ENCODE data around the gene KIAA0232. TPM values are rescaled to one million over a fixed set of nuclear protein-coding genes. Genes with fewer than 3 reads are reported as not detected.
"Not testable (repeated sequence)": the region's sequence is repeated elsewhere in the genome, so short reads cannot be mapped to it uniquely, and the experiment has no call there.

Gene KIAA0232
- total RNA-seq, 6 experiments from 2014 or later, result 12.0 to 23.8 (median 16.5) TPM

- DNase-seq (peak; percentile 71 to 87 (median 86)), ATAC-seq (peak; percentile 46 to 67 (median 56))
- H3K27ac ChIP-seq, result peak overlapping the region; percentile 73 to 97 (median 73)
- no peak for TF ChIP-seq CTCF (IDR thresholded peaks at IDR 0.05)
- peak; percentile 28 for TF ChIP-seq POLR2A (IDR thresholded peaks at IDR 0.05)
- intact Hi-C loops (cut with DNase I), result no loop called here
- H3K27me3 ChIP-seq, result no peaks in the 10 kb centered on the region
- H3K36me3 ChIP-seq, result no peaks in the 10 kb centered on the region
- no peaks in the 10 kb centered on the region for H3K9me3 ChIP-seq
- peaks cover 0 to 50% (median 22%) of the 10 kb centered on the region in 4 donors for H3K4me1 ChIP-seq
- 0% methylated on average over 9 of the region's 31 CpGs for whole genome bisulfite sequencing (ENCODE audit: insufficient coverage, low coverage, low lambda C conversion rate, missing lambda C conversion rate)
- peak overlapping the region; percentile 70 to 92 (median 74) for H3K4me3 ChIP-seq
These were observed 127.9 kb downstream of the KIAA0232 start for GRCh38 chr4:6910340-6910959.

GRCh38 chr4:6910960-6911874 is 128.7 kb downstream of the KIAA0232 start:
- intact Hi-C loops (cut with DNase I), result no loop called here
- H3K4me1 ChIP-seq, result peaks cover 0 to 42% (median 18%) of the 10 kb centered on the region in 4 donors

GRCh38 chr4:6911917-6912316 is 129.4 kb downstream of the KIAA0232 start:
- WGBS (ENCODE audit: insufficient coverage, low coverage, low lambda C conversion rate, missing lambda C conversion rate), result 67% methylated on average over 9 of the region's 10 CpGs
- H3K27me3 ChIP-seq; H3K9me3 ChIP-seq; DNase-seq; H3K36me3 ChIP-seq; intact Hi-C loops (cut with DNase I); ATAC-seq: not testable (repeated sequence)
- Histone ChIP-seq H3K27ac (peak overlapping the region in 1 of 3 donors; percentile 97), H3K4me1 (peaks cover 0 to 40% (median 20%) of the 10 kb centered on the region in 4 donors), H3K4me3 (peak overlapping the region in 1 of 3 donors; percentile 70)

More at GRCh38 chr4:6910960-6911874, 128.7 kb downstream of the KIAA0232 start:
- H3K27ac ChIP-seq, result peak overlapping the region; percentile 73 to 97 (median 73)
- 39% methylated on average over 8 of the region's 15 CpGs for WGBS (ENCODE audit: insufficient coverage, low coverage, low lambda C conversion rate, missing lambda C conversion rate)
- H3K9me3 ChIP-seq, result no peaks in the 10 kb centered on the region
- DNase-seq (peak in 1 of 3 donors; percentile 67), ATAC-seq (peak in 3 of 4 donors; percentile 0 to 4 (median 2))
- no peak for TF ChIP-seq POLR2A (IDR thresholded peaks at IDR 0.05)
- no peak for TF ChIP-seq CTCF (IDR thresholded peaks at IDR 0.05)
- H3K27me3 ChIP-seq, result no peaks in the 10 kb centered on the region
- peak overlapping the region; percentile 70 to 92 (median 74) for H3K4me3 ChIP-seq
- no peaks in the 10 kb centered on the region for H3K36me3 ChIP-seq

GRCh38 chr4:6912441-6912840 is 129.9 kb downstream of the KIAA0232 start:
- no peaks in the 10 kb centered on the region for H3K36me3 ChIP-seq
- WGBS (ENCODE audit: insufficient coverage, low coverage, low lambda C conversion rate, missing lambda C conversion rate), result 23% methylated on average over 2 of the region's 4 CpGs
- peak in 1 of 3 donors; percentile 75 for DNase-seq
- H3K27me3 ChIP-seq, result no peaks in the 10 kb centered on the region
- TF ChIP-seq CTCF (IDR thresholded peaks at IDR 0.05) (no peak), POLR2A (IDR thresholded peaks at IDR 0.05) (peak; percentile 21)
- H3K9me3 ChIP-seq, result no peaks in the 10 kb centered on the region
- intact Hi-C loops (cut with DNase I), result no loop called here
- H3K4me1 ChIP-seq, result peaks cover 0 to 46% (median 22%) of the 10 kb centered on the region in 4 donors
- no peak overlapping the region for H3K4me3 ChIP-seq
- peak overlapping the region in 1 of 3 donors; percentile 33 for H3K27ac ChIP-seq
- peak; percentile 9 to 25 (median 14) for ATAC-seq

Data from right lobe of liver (tissue), 6 donors.